ENCODE data around the gene WIPF2.

WIPF2 gene

GRCh38 chr17:40327735-40328385 is 108.8 kb downstream of the WIPF2 start:
- no peak for DNase-seq

GRCh38 chr17:40328386-40328766 is 109.3 kb downstream of the WIPF2 start:
- no peak for DNase-seq

DNA sequence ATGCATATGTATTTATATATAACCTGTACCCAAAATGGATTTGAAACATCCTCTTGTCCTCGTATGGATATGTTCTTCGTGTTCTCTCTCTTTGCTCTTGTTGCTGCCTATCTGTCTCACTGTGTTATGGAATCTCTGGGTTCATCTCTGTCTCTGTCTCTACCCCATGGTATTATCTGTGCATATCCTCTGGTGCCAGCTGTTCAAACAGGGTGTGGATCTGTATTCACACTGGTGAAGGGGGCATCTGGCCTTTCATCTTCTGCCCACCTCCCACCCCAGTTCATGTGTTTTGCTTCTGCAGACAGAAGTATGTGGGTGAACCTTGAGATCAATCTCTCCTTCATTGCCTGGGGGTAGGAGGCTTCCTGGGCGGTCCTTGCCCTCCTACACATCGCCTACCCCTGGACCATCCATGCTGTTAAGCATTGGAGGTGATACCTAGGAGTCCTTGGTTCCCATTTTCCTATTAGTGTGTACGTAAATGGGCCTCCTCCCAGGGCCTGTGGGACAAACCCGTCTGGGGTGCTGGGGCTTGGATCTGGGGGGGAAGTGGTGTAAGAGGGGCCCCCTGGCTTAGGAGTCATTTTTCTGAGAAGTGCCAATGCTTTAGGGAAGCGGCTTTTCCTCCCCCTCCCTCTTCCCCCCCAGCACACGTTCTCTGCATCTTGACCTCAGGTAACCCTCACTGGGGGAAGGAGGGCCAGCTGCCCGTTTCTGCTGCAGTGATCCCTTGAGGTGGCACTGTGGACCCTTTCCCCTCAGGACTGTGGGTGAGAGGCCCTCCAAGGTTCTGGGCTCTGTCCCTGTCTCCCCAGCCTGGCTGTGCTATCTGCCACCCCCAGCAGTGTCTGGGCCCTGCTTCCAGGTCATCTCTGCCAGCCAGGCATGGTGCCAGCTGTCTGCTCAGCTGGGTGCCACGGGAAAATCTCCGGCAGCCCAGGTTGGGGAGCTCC is 111.0 kb downstream of the WIPF2 start:
- no peak for DNase-seq

- no peak for DNase-seq
Observed at GRCh38 chr17:40330850-40331470, 111.9 kb downstream of the WIPF2 start.

- peak; percentile 95 for DNase-seq
Observed at GRCh38 chr17:40331743-40332641, 112.9 kb downstream of the WIPF2 start.
